Keratinocyte (primary cell): ENCODE results near the gene DRG2. TPM values are rescaled to one million over a fixed set of nuclear protein-coding genes. Genes with fewer than 3 reads are reported as not detected.

Experiments
- DNase-seq: peaks from one replicate; pipeline ENCODE4 v3.0.0-alpha.2; 2011; ENCODE audit warnings: low read depth, missing footprints, low spot score
- FAIRE-seq: peaks from 2 replicates; lab custom pipeline; 2011; peaks lifted over from hg19 to GRCh38; lab: Jason Lieb, UNC
- H2AFZ ChIP-seq: 2 replicates; pipeline ENCODE4 v1.6.0; 2012; ENCODE audit warnings: low read length, control low read depth, inconsistent platforms; ENCODE audit not compliant: control insufficient read depth
- H3K27ac ChIP-seq: 2 replicates; pipeline ENCODE4 v1.5.1; 2011; ENCODE audit warnings: low read length; ENCODE audit not compliant: control insufficient read depth, insufficient read depth
- H3K27me3 ChIP-seq: 3 replicates; pipeline ENCODE4 v1.6.0; 2011; ENCODE audit warnings: low read length; ENCODE audit not compliant: control insufficient read depth, insufficient read depth; ENCODE audit errors: extremely low read depth
- H3K36me3 ChIP-seq, 2 experiments: 2 replicates in 1 of 2; 3 replicates in 1 of 2; pipeline ENCODE4 v1.5.1; 2011; ENCODE audit warnings: low read length in 2 of 2, mild to moderate bottlenecking in 1 of 2; ENCODE audit not compliant: control insufficient read depth in 2 of 2, insufficient read depth in 2 of 2; ENCODE audit errors: extremely low read depth in 1 of 2
- H3K4me1 ChIP-seq: 3 replicates; pipeline ENCODE4 v1.5.1; 2011; ENCODE audit warnings: low read length; ENCODE audit not compliant: control insufficient read depth, insufficient read depth; ENCODE audit errors: extremely low read depth
- H3K4me2 ChIP-seq: 3 replicates; pipeline ENCODE4 v1.6.0; 2011; ENCODE audit warnings: low read depth, low read length; ENCODE audit not compliant: control insufficient read depth, insufficient read depth; ENCODE audit errors: extremely low read depth
- H3K4me3 ChIP-seq, 3 experiments: fragments of 200-600 bp in 1 of 3; sonication (generic) in 1 of 3; 2 replicates in 2 of 3; 3 replicates in 1 of 3; pipeline ENCODE4 v1.5.1; 2011 to 2016; ENCODE audit warnings: low read length in 3 of 3, mild to moderate bottlenecking in 3 of 3, control low read depth in 2 of 3, inconsistent platforms in 1 of 3, low read depth in 1 of 3, mixed read lengths in 1 of 3, mixed run types in 1 of 3, moderate library complexity in 1 of 3; ENCODE audit not compliant: control insufficient read depth in 2 of 3, insufficient read depth in 2 of 3; ENCODE audit errors: extremely low read depth in 1 of 3
- H3K79me2 ChIP-seq: 2 replicates; pipeline ENCODE4 v1.6.0; 2012; ENCODE audit warnings: low read length; ENCODE audit not compliant: control insufficient read depth, insufficient read depth
- H3K9ac ChIP-seq: 3 replicates; pipeline ENCODE4 v1.6.0; 2011; ENCODE audit warnings: low read length; ENCODE audit not compliant: control insufficient read depth, insufficient read depth; ENCODE audit errors: extremely low read depth
- H3K9me1 ChIP-seq: 3 replicates; pipeline ENCODE4 v1.6.0; 2011; ENCODE audit warnings: low read length; ENCODE audit not compliant: control insufficient read depth, insufficient read depth; ENCODE audit errors: extremely low read depth
- H3K9me3 ChIP-seq: 2 replicates; pipeline ENCODE4 v1.5.1; 2012; ENCODE audit warnings: low read depth, low read length; ENCODE audit not compliant: control insufficient read depth
- H4K20me1 ChIP-seq: 3 replicates; pipeline ENCODE4 v1.6.0; 2011; ENCODE audit warnings: low read length; ENCODE audit not compliant: control insufficient read depth, insufficient read depth; ENCODE audit errors: extremely low read depth
- CTCF ChIP-seq, 3 experiments: IDR thresholded peaks in 1 of 3; conservative IDR thresholded peaks in 1 of 3; optimal IDR thresholded peaks in 1 of 3; 2 replicates in 2 of 3; 3 replicates in 1 of 3; pipeline versions ENCODE3 to v1.5.1; 2011; ENCODE audit warnings: low read length in 3 of 3, mild to moderate bottlenecking in 3 of 3, moderate library complexity in 2 of 3, control low read depth in 1 of 3, inconsistent platforms in 1 of 3; ENCODE audit not compliant: insufficient read depth in 2 of 3; ENCODE audit errors: extremely low read depth in 1 of 3
- EZH2 ChIP-seq: IDR thresholded peaks from one replicate; pipeline ENCODE4 v1.6.1; 2012; ENCODE audit warnings: inconsistent platforms, mild to moderate bottlenecking, low read length, moderate library complexity
- dilution Hi-C: fragments of 300-500 bp; cut with MboI; formaldehyde crosslinking; loops from one replicate; pipeline ENCODE4 v1.7.0; 2020; ENCODE audit warnings: low sequenced_read_pairs; ENCODE audit not compliant: extremely low pct_ligation_motif_present
- polyA plus RNA-seq, 5 experiments: library from polyadenylated mRNA; depleted of rRNA in 3 of 5; stranded (reverse) in 3 of 5; stranded (forward) in 1 of 5; unstranded in 1 of 5; fragments of >200 nt; gene quantifications; 1 replicate in 1 of 5; 2 replicates in 3 of 5; 3 replicates in 1 of 5; pipeline versions ENCODE4 v1.2.1 to v1.2.3, GENCODE V29; 2011 to 2012; ENCODE audit warnings: missing spikeins in 2 of 5, low read depth in 1 of 5, low replicate concordance in 1 of 5

Gene DRG2
- polyA plus RNA-seq, 1 donor (not counting 4 experiments of a cell fraction or from before 2014, with no cell fraction given), result 36.4 TPM

GRCh38 chr17:18105595-18105994 is 17.8 kb downstream of the DRG2 start:
- Histone ChIP-seq H3K27me3 (no peaks in the 10 kb centered on the region), H3K9me1 (no peaks in the 10 kb centered on the region), H3K79me2 (no peaks in the 10 kb centered on the region), H3K27ac (no peak overlapping the region), H3K36me3 (peaks cover 10 to 35% of the 10 kb centered on the region in 2 experiments), H3K9ac (no peak overlapping the region), H2AFZ (no peak overlapping the region), H3K4me2 (no peak overlapping the region), H3K9me3 (no peaks in the 10 kb centered on the region), H4K20me1 (no peaks in the 10 kb centered on the region), H3K4me1 (no peaks in the 10 kb centered on the region), H3K4me3 (no peak overlapping the region)
- FAIRE-seq (no peak), DNase-seq (no peak)
- no peak for TF ChIP-seq EZH2
- dilution Hi-C loops, result no loop called here

GRCh38 chr17:18106211-18106610 is 18.5 kb downstream of the DRG2 start:
- no peak overlapping the region for H3K27ac ChIP-seq
- no peaks in the 10 kb centered on the region for H3K27me3 ChIP-seq
- DNase-seq (no peak), FAIRE-seq (no peak)
- H3K36me3 ChIP-seq, result peaks cover 10 to 31% of the 10 kb centered on the region in 2 experiments
- H3K4me2 ChIP-seq, result no peak overlapping the region
- dilution Hi-C loops, result no loop called here
- no peak overlapping the region for H3K9ac ChIP-seq
- H3K9me1 ChIP-seq, result no peaks in the 10 kb centered on the region
- no peaks in the 10 kb centered on the region for H3K4me1 ChIP-seq
- no peak for TF ChIP-seq EZH2
- no peak for TF ChIP-seq CTCF (optimal IDR thresholded peaks at IDR 0.05 in 1 of 3, IDR thresholded peaks at IDR 0.05 in 1 of 3, conservative IDR thresholded peaks at IDR 0.05 in 1 of 3; ENCODE audit: extremely low read depth in 1 of 3, insufficient read depth in 2 of 3, low read length in 3 of 3)
- H3K4me3 ChIP-seq, result no peak overlapping the region
- H4K20me1 ChIP-seq, result no peaks in the 10 kb centered on the region
- no peak overlapping the region for H2AFZ ChIP-seq
- no peaks in the 10 kb centered on the region for H3K79me2 ChIP-seq
- no peaks in the 10 kb centered on the region for H3K9me3 ChIP-seq
